H9 (cell line): ENCODE results near the gene MYOM3. TPM values are rescaled to one million over a fixed set of nuclear protein-coding genes. Genes with fewer than 3 reads are reported as not detected.

Experiments used
- DNase-seq: peaks from one replicate; pipeline ENCODE4 v3.0.0-alpha.2; 2017
- H2AFZ ChIP-seq: one replicate; pipeline ENCODE4 v1.6.1; 2013; ENCODE audit warnings: mild to moderate bottlenecking, low read length, control low read depth, moderate library complexity
- H2AK5ac ChIP-seq: 2 replicates; pipeline ENCODE4 v1.6.1; 2013; ENCODE audit warnings: low read length, control low read depth, mixed read lengths; ENCODE audit not compliant: insufficient read length
- H2BK120ac ChIP-seq: one replicate; pipeline ENCODE4 v1.6.1; 2013; ENCODE audit warnings: low read depth, mild to moderate bottlenecking, low read length, control low read depth, inconsistent platforms; ENCODE audit not compliant: poor library complexity, severe bottlenecking
- H2BK12ac ChIP-seq: 2 replicates; pipeline ENCODE4 v1.6.1; 2013; ENCODE audit warnings: low read length, control low read depth, mixed read lengths, low read depth; ENCODE audit not compliant: insufficient read length
- H2BK15ac ChIP-seq: 2 replicates; pipeline ENCODE4 v1.6.1; 2013; ENCODE audit warnings: low read depth, low read length, control low read depth
- H2BK20ac ChIP-seq: one replicate; pipeline ENCODE4 v1.6.1; 2013; ENCODE audit warnings: low read depth, mild to moderate bottlenecking, low read length, control low read depth, inconsistent platforms; ENCODE audit not compliant: poor library complexity, severe bottlenecking
- H2BK5ac ChIP-seq: 2 replicates; pipeline ENCODE4 v1.6.1; 2013; ENCODE audit warnings: low read length, control low read depth, mixed read lengths; ENCODE audit not compliant: insufficient read length
- H3K14ac ChIP-seq: 2 replicates; pipeline ENCODE4 v1.6.1; 2013; ENCODE audit warnings: low read length, control low read depth; ENCODE audit not compliant: insufficient read depth
- H3K18ac ChIP-seq: 2 replicates; pipeline ENCODE4 v1.6.1; 2013; ENCODE audit warnings: low read depth, mild to moderate bottlenecking, mixed read lengths, low read length, control low read depth; ENCODE audit not compliant: insufficient read length
- H3K23ac ChIP-seq: 2 replicates; pipeline ENCODE4 v1.6.1; 2013; ENCODE audit warnings: low read length, control low read depth, mixed read lengths, low read depth; ENCODE audit not compliant: insufficient read length
- H3K23me2 ChIP-seq: 2 replicates; pipeline ENCODE4 v1.6.1; 2013; ENCODE audit warnings: low read depth, mild to moderate bottlenecking, mixed read lengths, low read length, control low read depth; ENCODE audit not compliant: insufficient read length, poor library complexity, severe bottlenecking
- H3K27ac ChIP-seq: 2 replicates; pipeline ENCODE4 v1.5.1; 2013; ENCODE audit warnings: low read length, control low read depth, mixed read lengths, low read depth; ENCODE audit not compliant: insufficient read length
- H3K27me3 ChIP-seq: 2 replicates; pipeline ENCODE4 v1.6.1; 2013; ENCODE audit warnings: low read length, control low read depth, inconsistent platforms; ENCODE audit not compliant: insufficient read depth
- H3K4ac ChIP-seq: 2 replicates; pipeline ENCODE4 v1.6.1; 2013; ENCODE audit warnings: low read depth, mild to moderate bottlenecking, control low read depth, inconsistent platforms, low read length, moderate library complexity
- H3K4me1 ChIP-seq: 2 replicates; pipeline ENCODE4 v1.6.1; 2013; ENCODE audit warnings: low read length, control low read depth, inconsistent platforms; ENCODE audit not compliant: insufficient read depth
- H3K4me2 ChIP-seq: 2 replicates; pipeline ENCODE4 v1.6.1; 2013; ENCODE audit warnings: low read length, control low read depth, mixed read lengths; ENCODE audit not compliant: insufficient read length, insufficient read depth
- H3K56ac ChIP-seq: 2 replicates; pipeline ENCODE4 v1.6.1; 2013; ENCODE audit warnings: low read depth, mild to moderate bottlenecking, mixed read lengths, low read length, control low read depth; ENCODE audit not compliant: insufficient read length
- H3K79me1 ChIP-seq: 2 replicates; pipeline ENCODE4 v1.6.1; 2013; ENCODE audit warnings: low read depth, mild to moderate bottlenecking, moderate library complexity, low read length, control low read depth, inconsistent platforms; ENCODE audit not compliant: insufficient read depth, poor library complexity, severe bottlenecking
- H3K79me2 ChIP-seq: 2 replicates; pipeline ENCODE4 v1.6.1; 2013; ENCODE audit warnings: low read length, control low read depth, inconsistent platforms; ENCODE audit not compliant: insufficient read depth
- H3K9ac ChIP-seq: 2 replicates; pipeline ENCODE4 v1.6.1; 2013; ENCODE audit warnings: low read length, control low read depth, mixed read lengths; ENCODE audit not compliant: insufficient read length; ENCODE audit errors: extremely low read depth
- H3K9me3 ChIP-seq: one replicate; pipeline ENCODE4 v1.6.1; 2013; ENCODE audit warnings: low read depth, low read length, inconsistent platforms; ENCODE audit not compliant: control insufficient read depth
- H3T11ph ChIP-seq: one replicate; pipeline ENCODE4 v1.6.1; 2013; ENCODE audit warnings: mild to moderate bottlenecking, low read length, control low read depth, inconsistent platforms
- H4K20me1 ChIP-seq: one replicate; pipeline ENCODE4 v1.6.1; 2013; ENCODE audit not compliant: control insufficient read depth, insufficient read length, insufficient read depth
- H4K5ac ChIP-seq: 2 replicates; pipeline ENCODE4 v1.6.1; 2013; ENCODE audit warnings: low read depth, mild to moderate bottlenecking, mixed read lengths, low read length, control low read depth; ENCODE audit not compliant: insufficient read length
- H4K8ac ChIP-seq: replicated peaks from 2 replicates; pipeline ENCODE4 v1.6.1; 2013; ENCODE audit warnings: low read length, control low read depth, mixed read lengths, low read depth; ENCODE audit not compliant: insufficient read length
- H4K91ac ChIP-seq: 2 replicates; pipeline ENCODE4 v1.6.1; 2013; ENCODE audit warnings: low read depth, mild to moderate bottlenecking, moderate library complexity, mixed read lengths, low read length, control low read depth; ENCODE audit not compliant: insufficient read length
- H3K27ac Mint-ChIP-seq, 3 experiments: 2 replicates in 2 of 3; 3 replicates in 1 of 3; pipeline ENCODE4 v1.8.0; 2020 to 2021; ENCODE audit warnings: mixed read lengths in 3 of 3, mild to moderate bottlenecking in 1 of 3, moderate library complexity in 1 of 3
- H3K27me3 Mint-ChIP-seq: 2 replicates; pipeline ENCODE4 v1.8.0; 2021; ENCODE audit warnings: low read depth, mild to moderate bottlenecking, moderate library complexity, mixed read lengths
- H3K36me3 Mint-ChIP-seq, 3 experiments: 2 replicates in 2 of 3; 3 replicates in 1 of 3; pipeline ENCODE4 v1.8.0; 2020 to 2021; ENCODE audit warnings: low read depth in 3 of 3, mixed read lengths in 3 of 3; ENCODE audit not compliant: insufficient read depth in 1 of 3
- H3K4me1 Mint-ChIP-seq, 2 experiments: 2 replicates each; pipeline ENCODE4 v1.8.0; 2020; ENCODE audit warnings: mixed read lengths in 2 of 2
- H3K4me3 Mint-ChIP-seq, 2 experiments: 2 replicates in 1 of 2; 3 replicates in 1 of 2; pipeline ENCODE4 v1.8.0; 2020 to 2021; ENCODE audit warnings: mild to moderate bottlenecking in 2 of 2, mixed read lengths in 2 of 2, moderate library complexity in 1 of 2
- H3K9me3 Mint-ChIP-seq, 2 experiments: 2 replicates in 1 of 2; 3 replicates in 1 of 2; pipeline ENCODE4 v1.8.0; 2020; ENCODE audit warnings: mild to moderate bottlenecking in 2 of 2, mixed read lengths in 2 of 2, moderate library complexity in 1 of 2
- CTCF ChIP-seq: fragments of 200-600 bp; sonication (generic); conservative IDR thresholded peaks from 3 replicates; pipeline ENCODE4 v1.8.0; 2021; ENCODE audit warnings: antibody characterized with exemption, mild to moderate bottlenecking
- WGBS: extraction: QIAGEN DNeasy Blood & Tissue Kit; methylation state at CpG from one replicate; pipeline ENCODE4 v1.1.7; 2013; ENCODE audit warnings: missing lambda C conversion rate, low lambda C conversion rate, mixed read lengths; ENCODE audit not compliant: insufficient read length; ENCODE audit errors: extremely low coverage; 5-methylcytosine and 5-hydroxymethylcytosine counted together
- total RNA-seq: library from RNA; stranded (reverse); gene quantifications from 2 replicates; pipeline ENCODE4 v1.2.1, GENCODE V29; 2021

The MYOM3 gene
- total RNA-seq, 1 experiment from 2014 or later, result 0.11 TPM

GRCh38 chr1:24071941-24072340, 40.0 kb downstream of the MYOM3 start:
- WGBS, result no CpG with 5 or more reads among the region's 7 CpGs
- H3K4me3 Mint-ChIP-seq, result no peak overlapping the region

More at GRCh38 chr1:24071941-24072340, 40.0 kb downstream of the MYOM3 start:
- no peak overlapping the region for H4K91ac ChIP-seq
- H3T11ph ChIP-seq, result no peak overlapping the region
- no peak overlapping the region for H2BK120ac ChIP-seq
- H3K18ac ChIP-seq, result no peak overlapping the region
- Mint-ChIP-seq H3K4me1 (peaks cover 3 to 22% of the 10 kb centered on the region in 2 experiments; a peak in 3 of 4 replicates), H3K36me3 (no peaks in the 10 kb centered on the region), H3K27ac (no peak overlapping the region), H3K9me3 (no peaks in the 10 kb centered on the region), H3K27me3 (peaks cover 1% of the 10 kb centered on the region; the same call in 1 of the 2 replicates)
- H3K27me3 ChIP-seq, result no peaks in the 10 kb centered on the region
- H2BK15ac ChIP-seq, result no peak overlapping the region
- H3K14ac ChIP-seq, result no peak overlapping the region
- no peak overlapping the region for H3K9ac ChIP-seq
- H3K23me2 ChIP-seq, result no peaks in the 10 kb centered on the region
- H3K4me1 ChIP-seq, result peaks cover 4% of the 10 kb centered on the region; the same call in 1 of the 2 replicates
- H4K8ac ChIP-seq, result no peak overlapping the region
- no peak overlapping the region for H2AFZ ChIP-seq
- no peak overlapping the region for H3K4ac ChIP-seq
- no peak overlapping the region for H4K5ac ChIP-seq
- no peak overlapping the region for H2BK5ac ChIP-seq
- H3K79me1 ChIP-seq, result no peaks in the 10 kb centered on the region
- no peak for TF ChIP-seq CTCF
- no peak overlapping the region for H2AK5ac ChIP-seq
- no peaks in the 10 kb centered on the region for H4K20me1 ChIP-seq
- H2BK12ac ChIP-seq, result no peak overlapping the region
- H2BK20ac ChIP-seq, result no peak overlapping the region
- H3K9me3 ChIP-seq, result no peaks in the 10 kb centered on the region
- H3K27ac ChIP-seq, result no peak overlapping the region
- no peak overlapping the region for H3K56ac ChIP-seq
- no peaks in the 10 kb centered on the region for H3K79me2 ChIP-seq
- no peak overlapping the region for H3K4me2 ChIP-seq
- no peak for DNase-seq
- no peak overlapping the region for H3K23ac ChIP-seq
